GM23248 (cell line): ENCODE data around the gene PPDPF. TPM values are rescaled to one million over a fixed set of nuclear protein-coding genes. Genes with fewer than 3 reads are reported as not detected.

Experiments used
- DNase-seq: peaks from one replicate; pipeline ENCODE4 v3.0.0-alpha.2; 2015
- H2AFZ ChIP-seq: fragments of 200-600 bp; sonication (generic); 2 replicates; pipeline ENCODE4 v1.6.1; 2016; ENCODE audit warnings: antibody characterized with exemption
- H3F3A ChIP-seq: fragments of 200-600 bp; sonication (generic); 2 replicates; pipeline ENCODE4 v1.6.1; 2016; ENCODE audit warnings: mild to moderate bottlenecking, antibody characterized with exemption, mixed run types; ENCODE audit not compliant: insufficient read depth
- H3K27ac ChIP-seq: fragments of 200-600 bp; sonication (generic); 2 replicates; pipeline ENCODE4 v1.5.1; 2016; ENCODE audit warnings: mild to moderate bottlenecking
- H3K27me3 ChIP-seq: fragments of 200-600 bp; sonication (generic); replicated peaks from 2 replicates; pipeline ENCODE4 v1.6.1; 2016; ENCODE audit warnings: mild to moderate bottlenecking; ENCODE audit not compliant: insufficient read depth
- H3K36me3 ChIP-seq: fragments of 200-600 bp; sonication (generic); 2 replicates; pipeline ENCODE4 v1.6.1; 2016; ENCODE audit warnings: low read depth, mild to moderate bottlenecking
- H3K4me1 ChIP-seq: fragments of 200-600 bp; sonication (generic); 2 replicates; pipeline ENCODE4 v1.6.1; 2016; ENCODE audit warnings: mild to moderate bottlenecking; ENCODE audit not compliant: insufficient read depth
- H3K4me2 ChIP-seq: fragments of 200-600 bp; sonication (generic); one replicate; pipeline ENCODE4 v1.6.1; 2016; ENCODE audit warnings: mild to moderate bottlenecking; ENCODE audit not compliant: unreplicated experiment
- H3K4me3 ChIP-seq: fragments of 200-600 bp; sonication (generic); 2 replicates; pipeline ENCODE4 v1.5.1; 2016; ENCODE audit warnings: mild to moderate bottlenecking
- H3K79me2 ChIP-seq: fragments of 200-600 bp; sonication (generic); 2 replicates; pipeline ENCODE4 v1.6.1; 2016; ENCODE audit warnings: mild to moderate bottlenecking; ENCODE audit not compliant: insufficient read depth
- H3K9ac ChIP-seq: fragments of 200-600 bp; sonication (generic); 2 replicates; pipeline ENCODE4 v1.6.1; 2016; ENCODE audit warnings: mild to moderate bottlenecking
- H3K9me2 ChIP-seq: fragments of 200-600 bp; sonication (generic); 2 replicates; pipeline ENCODE4 v1.6.1; 2016; ENCODE audit warnings: mixed run types, mild to moderate bottlenecking, moderate library complexity; ENCODE audit not compliant: insufficient read depth
- H3K9me3 ChIP-seq: fragments of 200-600 bp; sonication (generic); one replicate; pipeline ENCODE4 v1.6.1; 2017; ENCODE audit warnings: low read depth
- H4K20me1 ChIP-seq: fragments of 200-600 bp; sonication (generic); 2 replicates; pipeline ENCODE4 v1.6.0; 2016; ENCODE audit not compliant: insufficient read depth
- EZH2 ChIP-seq: fragments of 200-600 bp; sonication (generic); IDR thresholded peaks from 2 replicates; pipeline ENCODE4 v1.6.1; 2018; ENCODE audit warnings: antibody characterized with exemption, mild to moderate bottlenecking; ENCODE audit not compliant: insufficient read depth, poor library complexity, severe bottlenecking
- EZH2phosphoT487 ChIP-seq: fragments of 200-600 bp; sonication (generic); IDR thresholded peaks from 2 replicates; pipeline ENCODE4 v1.6.1; 2018; ENCODE audit warnings: antibody characterized with exemption, moderate library complexity, mild to moderate bottlenecking, low read depth; ENCODE audit not compliant: insufficient read depth
- WGBS, 2 experiments: methylation state at CpG; one replicate each; pipeline ENCODE4 v1.1.6; 2015 to 2017; ENCODE audit warnings: low lambda C conversion rate in 2 of 2, low coverage in 1 of 2; ENCODE audit errors: missing lambda C conversion rate in 2 of 2; 5-methylcytosine and 5-hydroxymethylcytosine counted together
- in situ Hi-C: fragments of 300-500 bp; cut with MboI; formaldehyde crosslinking; loops from 2 replicates; pipeline ENCODE4 v1.15.0; 2020
- polyA plus RNA-seq: library from polyadenylated mRNA; unstranded; fragments of >200 nt; fragmentation: Nextera tagmentation; extraction: Ambion mirVana; gene quantifications from 2 replicates; pipeline ENCODE4 v1.2.1, GENCODE V29; 2016
- total RNA-seq: library from RNA; depleted of rRNA; stranded (reverse); fragments of >200 nt; shearing (Covaris generic); gene quantifications from 2 replicates; pipeline ENCODE4 v1.2.3, GENCODE V29; 2014

The PPDPF gene
- total and polyA plus RNA-seq, 2 experiments from 2014 or later, result 170 to 236 TPM

DNA sequence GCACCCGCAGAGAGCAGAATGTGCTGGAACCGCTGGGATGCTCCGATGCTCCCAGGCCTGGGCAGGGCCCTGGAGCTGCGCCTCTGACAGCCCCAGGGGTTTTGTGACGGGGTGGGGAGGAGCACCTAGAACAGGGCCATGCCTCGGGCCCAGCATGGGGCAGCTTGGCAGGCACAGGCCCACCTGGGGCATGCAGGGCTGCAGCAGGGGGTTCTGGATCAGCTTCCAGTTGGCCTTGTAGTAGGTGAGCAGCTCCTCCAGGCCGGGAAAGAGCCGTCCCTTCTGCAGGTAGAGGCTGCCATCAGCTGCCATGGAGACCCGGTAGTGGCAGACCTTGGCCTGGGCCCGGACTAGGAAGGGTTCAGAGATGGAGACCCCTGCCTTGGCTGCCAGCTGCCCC is 22.6 kb downstream of the PPDPF start:
- in situ Hi-C loops, result no loop called here
- TF ChIP-seq EZH2, result no peak
- no peak for TF ChIP-seq EZH2phosphoT487

DNA sequence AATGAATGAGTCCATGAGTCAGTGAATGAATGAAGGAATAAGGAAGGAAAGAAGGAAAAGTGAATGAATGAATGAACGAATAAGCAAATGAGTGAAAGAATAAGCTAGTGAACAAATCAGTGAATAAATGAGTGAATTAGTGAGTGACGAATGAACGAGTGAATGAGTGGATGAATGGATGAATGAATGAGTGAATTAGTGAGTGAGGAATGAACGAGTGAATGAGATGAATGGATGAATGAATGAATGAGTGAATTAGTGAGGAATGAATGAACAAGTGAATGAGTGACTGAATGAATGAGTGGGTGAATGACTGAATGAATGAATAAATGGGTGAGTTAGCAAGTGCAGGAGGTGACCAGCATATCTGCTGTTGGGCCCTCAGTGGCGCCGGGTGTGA is 23.2 kb downstream of the PPDPF start:
- TF ChIP-seq EZH2 (no peak), EZH2phosphoT487 (no peak)
- no peak for DNase-seq
- Histone ChIP-seq H3F3A (no peaks in the 10 kb centered on the region), H3K79me2 (no peaks in the 10 kb centered on the region), H3K36me3 (no peaks in the 10 kb centered on the region), H3K27me3 (no peaks in the 10 kb centered on the region; the same call in 1 of the 2 replicates), H3K27ac (no peak overlapping the region), H4K20me1 (no peaks in the 10 kb centered on the region), H3K9me2 (no peaks in the 10 kb centered on the region), H3K9ac (no peak overlapping the region), H3K4me1 (no peaks in the 10 kb centered on the region), H2AFZ (no peak overlapping the region), H3K4me2 (no peak overlapping the region), H3K4me3 (no peak overlapping the region), H3K9me3 (no peaks in the 10 kb centered on the region)
- in situ Hi-C loops, result no loop called here
- 72 to 74% methylated on average over 6 of the region's 6 CpGs for WGBS, 2 experiments

More for the DNA sequence above, 22.6 kb downstream of the PPDPF start:
- Histone ChIP-seq H3K4me3 (no peak overlapping the region), H2AFZ (no peak overlapping the region), H3K36me3 (no peaks in the 10 kb centered on the region), H3K4me1 (no peaks in the 10 kb centered on the region), H4K20me1 (no peaks in the 10 kb centered on the region), H3K9me3 (no peaks in the 10 kb centered on the region), H3K27me3 (no peaks in the 10 kb centered on the region), H3K27ac (no peak overlapping the region), H3K9me2 (no peaks in the 10 kb centered on the region), H3F3A (no peaks in the 10 kb centered on the region), H3K79me2 (no peaks in the 10 kb centered on the region), H3K9ac (no peak overlapping the region), H3K4me2 (no peak overlapping the region)
- DNase-seq, result no peak
- 81 to 84% methylated on average over 8 to 10 of the region's 10 CpGs for WGBS, 2 experiments

DNA sequence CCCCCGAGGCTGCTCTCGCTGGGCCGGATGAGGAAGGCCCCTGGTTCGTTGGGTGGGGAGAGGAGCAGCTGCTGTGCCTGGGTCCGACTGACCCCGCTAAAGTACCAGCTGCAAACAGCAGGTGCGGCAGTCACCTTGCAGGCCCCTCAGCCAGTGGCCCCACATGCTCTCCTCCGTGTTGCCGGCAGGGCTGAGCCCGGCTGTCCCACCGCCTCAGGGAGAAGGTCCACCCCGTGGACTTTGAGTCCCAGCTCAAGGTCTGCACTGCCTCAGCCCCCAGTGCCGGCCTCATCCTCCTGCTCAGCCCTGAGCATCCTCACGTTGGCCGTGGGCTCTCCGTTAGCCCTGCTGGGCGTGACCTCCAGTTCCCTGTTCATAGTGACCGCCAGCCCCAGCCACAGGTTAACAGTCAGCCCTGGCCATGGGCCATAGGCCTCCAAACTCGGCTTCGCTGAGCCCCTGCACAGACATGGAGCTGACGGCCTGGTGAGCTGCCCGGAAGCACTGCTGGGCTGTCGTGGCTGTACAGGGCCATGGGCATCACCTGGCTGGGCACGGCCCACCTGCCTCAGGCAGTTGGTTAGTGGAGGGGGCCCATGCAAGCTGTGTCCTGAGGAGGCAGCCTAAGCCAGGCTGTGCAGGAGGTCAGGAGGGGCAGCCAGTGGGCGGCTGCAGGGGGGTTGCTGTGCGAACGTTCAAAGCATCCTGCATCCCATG is 23.8 kb downstream of the PPDPF start:
- Histone ChIP-seq H3K9ac (no peak overlapping the region), H3K4me2 (no peak overlapping the region), H3K4me3 (no peak overlapping the region), H3K9me3 (no peaks in the 10 kb centered on the region), H3K36me3 (no peaks in the 10 kb centered on the region), H3F3A (no peaks in the 10 kb centered on the region), H3K4me1 (no peaks in the 10 kb centered on the region), H3K9me2 (no peaks in the 10 kb centered on the region), H2AFZ (no peak overlapping the region), H4K20me1 (no peaks in the 10 kb centered on the region), H3K79me2 (no peaks in the 10 kb centered on the region), H3K27ac (no peak overlapping the region), H3K27me3 (no peaks in the 10 kb centered on the region; the same call in 1 of the 2 replicates)
- no peak for DNase-seq
- TF ChIP-seq EZH2phosphoT487, result no peak
- in situ Hi-C loops, result no loop called here
- WGBS, 2 experiments, result 57% methylated on average over 24 to 25 of the region's 27 CpGs

DNA sequence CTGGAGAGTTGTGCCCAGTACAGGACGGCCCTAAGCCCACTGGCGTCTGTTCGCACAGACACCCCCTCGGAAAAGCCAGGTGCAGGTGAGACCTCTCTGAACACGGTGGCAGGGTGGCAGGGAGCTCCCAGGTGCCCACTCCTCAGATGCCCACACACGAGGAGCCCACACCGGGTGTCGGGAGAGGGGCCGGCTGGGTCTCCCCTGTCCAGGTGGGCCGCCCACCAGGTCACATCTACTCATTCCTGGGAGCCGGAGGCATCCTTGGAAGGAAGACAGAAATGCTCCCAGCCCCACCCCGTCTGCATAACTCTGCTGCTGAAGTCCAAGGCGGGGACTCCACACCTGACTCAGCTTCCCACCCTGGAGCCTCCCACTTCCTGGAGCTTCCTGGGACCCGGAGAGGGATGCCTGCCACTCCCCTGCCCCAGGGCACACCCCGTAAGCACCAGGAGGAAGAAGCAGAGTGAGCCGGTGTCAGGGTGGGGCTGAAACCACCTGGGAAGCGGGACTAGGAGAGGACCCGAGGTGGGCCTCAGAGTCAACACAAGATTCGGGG is 24.5 kb downstream of the PPDPF start:
- WGBS, 2 experiments, result 51 to 58% methylated on average over 19 of the region's 19 CpGs

More for the DNA sequence above, 24.5 kb downstream of the PPDPF start:
- Histone ChIP-seq H3K4me3 (no peak overlapping the region), H3K9me3 (no peaks in the 10 kb centered on the region), H3K79me2 (no peaks in the 10 kb centered on the region), H3K4me1 (no peaks in the 10 kb centered on the region), H3F3A (no peaks in the 10 kb centered on the region), H2AFZ (no peak overlapping the region), H4K20me1 (no peaks in the 10 kb centered on the region), H3K9me2 (no peaks in the 10 kb centered on the region), H3K27ac (no peak overlapping the region), H3K36me3 (no peaks in the 10 kb centered on the region), H3K27me3 (no peaks in the 10 kb centered on the region; the same call in 1 of the 2 replicates), H3K9ac (no peak overlapping the region), H3K4me2 (no peak overlapping the region)
- DNase-seq, result no peak
- in situ Hi-C loops, result no loop called here
- TF ChIP-seq EZH2phosphoT487 (no peak), EZH2 (no peak)
